Breast epithelium (tissue), 3 donors: ENCODE data around the gene DNM1.

Experiments used
- POLR2AphosphoS5 ChIP-seq, 3 donors: sonication (generic); formaldehyde crosslinking; IDR thresholded peaks; one replicate each; pipeline ENCODE4 v1.6.1; 2017; ENCODE audit warnings: antibody characterized with exemption in 3 of 3
- TF ChIP-seq, protein P1 (sequence below), 3 donors: fragments of 450-650 bp; IDR thresholded peaks; one replicate each; pipeline ENCODE4 v1.5.1; 2016 to 2017; ENCODE audit warnings: antibody characterized with exemption in 3 of 3, mild to moderate bottlenecking in 3 of 3, moderate library complexity in 3 of 3

DNA sequence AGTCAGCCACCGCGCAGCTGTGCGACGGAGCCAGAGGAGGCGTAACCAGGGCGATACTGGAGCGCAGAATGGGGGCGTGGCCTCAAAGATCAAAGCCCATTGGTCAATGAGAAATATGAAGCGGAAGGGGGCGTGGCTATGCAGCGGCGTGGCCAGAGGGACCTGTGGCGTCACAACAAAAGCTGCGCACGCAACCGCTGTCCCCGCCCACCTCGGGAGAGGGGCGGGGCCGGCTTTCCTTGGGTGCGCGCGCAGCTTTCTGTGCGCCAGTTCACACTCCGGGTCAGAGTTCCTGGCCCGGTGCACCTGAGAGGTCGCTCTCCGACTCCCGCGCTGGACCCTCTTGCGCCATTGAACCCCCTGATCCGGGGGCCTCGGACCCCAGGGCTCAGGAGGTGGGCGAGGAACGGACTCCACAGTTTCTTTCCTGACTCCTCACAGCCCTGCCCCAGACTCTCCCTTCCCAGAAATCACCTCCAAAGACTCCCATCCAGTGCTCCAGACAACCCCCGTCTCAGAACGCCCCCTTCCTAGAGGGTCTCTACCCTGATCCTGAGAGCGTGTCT, 72.9 kb downstream of the DNM1 start, which contains the start of gene SWI5:
- TF ChIP-seq, protein P1, sequence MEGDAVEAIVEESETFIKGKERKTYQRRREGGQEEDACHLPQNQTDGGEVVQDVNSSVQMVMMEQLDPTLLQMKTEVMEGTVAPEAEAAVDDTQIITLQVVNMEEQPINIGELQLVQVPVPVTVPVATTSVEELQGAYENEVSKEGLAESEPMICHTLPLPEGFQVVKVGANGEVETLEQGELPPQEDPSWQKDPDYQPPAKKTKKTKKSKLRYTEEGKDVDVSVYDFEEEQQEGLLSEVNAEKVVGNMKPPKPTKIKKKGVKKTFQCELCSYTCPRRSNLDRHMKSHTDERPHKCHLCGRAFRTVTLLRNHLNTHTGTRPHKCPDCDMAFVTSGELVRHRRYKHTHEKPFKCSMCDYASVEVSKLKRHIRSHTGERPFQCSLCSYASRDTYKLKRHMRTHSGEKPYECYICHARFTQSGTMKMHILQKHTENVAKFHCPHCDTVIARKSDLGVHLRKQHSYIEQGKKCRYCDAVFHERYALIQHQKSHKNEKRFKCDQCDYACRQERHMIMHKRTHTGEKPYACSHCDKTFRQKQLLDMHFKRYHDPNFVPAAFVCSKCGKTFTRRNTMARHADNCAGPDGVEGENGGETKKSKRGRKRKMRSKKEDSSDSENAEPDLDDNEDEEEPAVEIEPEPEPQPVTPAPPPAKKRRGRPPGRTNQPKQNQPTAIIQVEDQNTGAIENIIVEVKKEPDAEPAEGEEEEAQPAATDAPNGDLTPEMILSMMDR (IDR thresholded peaks at IDR 0.05) = no peak
- TF ChIP-seq POLR2AphosphoS5 (IDR thresholded peaks at IDR 0.05) = peak; percentile 73 to 94 (median 93)
